D721Med (cell line): ENCODE data around the gene PAQR5.
"Not testable (repeated sequence)": the region's sequence is repeated elsewhere in the genome, so short reads cannot be mapped to it uniquely, and the experiment has no call there.

Source experiments
- DNase-seq: peaks from one replicate; pipeline ENCODE4 v3.0.0; 2011; ENCODE audit warnings: low spot score; ENCODE audit not compliant: insufficient read length
- FAIRE-seq: peaks from 2 replicates; lab custom pipeline; 2011; peaks lifted over from hg19 to GRCh38; lab: Jason Lieb, UNC
- TF ChIP-seq, protein P1 (sequence below): IDR thresholded peaks from 2 replicates; pipeline ENCODE4 v1.5.1; 2012; ENCODE audit warnings: mild to moderate bottlenecking, control low read depth; ENCODE audit not compliant: insufficient read depth; ENCODE audit errors: missing control alignments

The PAQR5 gene

DNA sequence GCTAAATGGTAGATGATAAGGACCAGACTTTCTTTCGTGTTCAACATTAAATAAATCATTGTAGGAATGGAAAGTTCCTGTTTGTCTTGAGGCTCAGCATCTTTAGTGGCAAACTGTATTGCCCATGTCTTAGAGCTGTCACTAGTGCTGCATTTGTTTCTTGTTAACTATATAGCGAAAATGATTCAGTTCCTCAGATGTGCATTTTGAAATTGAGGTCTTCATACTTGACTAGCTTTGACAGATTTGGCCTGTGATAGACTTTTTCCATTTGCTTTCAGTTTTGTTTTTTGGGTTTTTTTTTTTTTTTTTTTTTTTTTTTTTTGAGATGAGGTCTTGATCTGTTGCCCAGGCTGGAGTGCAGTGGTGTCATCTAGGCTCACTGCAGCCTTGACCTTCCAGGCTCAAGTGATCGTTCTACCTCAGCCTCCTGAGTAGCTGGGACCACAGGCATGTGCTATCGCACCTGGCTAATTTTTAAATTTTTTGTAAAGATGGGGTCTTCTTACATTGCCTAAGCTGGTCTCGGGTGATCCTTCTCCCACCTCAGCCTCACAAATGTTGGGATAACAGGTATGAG lies 144.4 kb downstream of the PAQR5 start:
- DNase-seq (no peak), FAIRE-seq (no peak)
- TF ChIP-seq, protein P1, sequence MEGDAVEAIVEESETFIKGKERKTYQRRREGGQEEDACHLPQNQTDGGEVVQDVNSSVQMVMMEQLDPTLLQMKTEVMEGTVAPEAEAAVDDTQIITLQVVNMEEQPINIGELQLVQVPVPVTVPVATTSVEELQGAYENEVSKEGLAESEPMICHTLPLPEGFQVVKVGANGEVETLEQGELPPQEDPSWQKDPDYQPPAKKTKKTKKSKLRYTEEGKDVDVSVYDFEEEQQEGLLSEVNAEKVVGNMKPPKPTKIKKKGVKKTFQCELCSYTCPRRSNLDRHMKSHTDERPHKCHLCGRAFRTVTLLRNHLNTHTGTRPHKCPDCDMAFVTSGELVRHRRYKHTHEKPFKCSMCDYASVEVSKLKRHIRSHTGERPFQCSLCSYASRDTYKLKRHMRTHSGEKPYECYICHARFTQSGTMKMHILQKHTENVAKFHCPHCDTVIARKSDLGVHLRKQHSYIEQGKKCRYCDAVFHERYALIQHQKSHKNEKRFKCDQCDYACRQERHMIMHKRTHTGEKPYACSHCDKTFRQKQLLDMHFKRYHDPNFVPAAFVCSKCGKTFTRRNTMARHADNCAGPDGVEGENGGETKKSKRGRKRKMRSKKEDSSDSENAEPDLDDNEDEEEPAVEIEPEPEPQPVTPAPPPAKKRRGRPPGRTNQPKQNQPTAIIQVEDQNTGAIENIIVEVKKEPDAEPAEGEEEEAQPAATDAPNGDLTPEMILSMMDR = no peak

DNA sequence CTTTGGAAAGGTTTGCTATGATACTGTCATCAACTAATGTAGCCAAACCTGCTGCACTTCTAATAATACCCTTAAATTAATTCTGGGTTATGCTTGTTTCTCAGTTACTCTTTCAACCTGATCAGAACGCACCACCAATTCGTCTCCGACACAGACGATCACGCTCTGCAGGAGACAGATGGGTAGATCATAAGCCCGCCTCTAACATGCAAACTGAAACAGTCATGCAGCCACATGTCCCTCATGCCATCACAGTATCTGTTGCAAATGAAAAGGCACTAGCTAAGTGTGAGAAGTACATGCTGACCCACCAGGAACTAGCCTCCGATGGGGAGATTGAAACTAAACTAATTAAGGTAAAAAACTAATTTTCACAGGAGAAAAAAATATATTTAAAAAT lies 146.0 kb downstream of the PAQR5 start:
- TF ChIP-seq, protein P1 = no peak
- FAIRE-seq (no peak), DNase-seq (no peak)

DNA sequence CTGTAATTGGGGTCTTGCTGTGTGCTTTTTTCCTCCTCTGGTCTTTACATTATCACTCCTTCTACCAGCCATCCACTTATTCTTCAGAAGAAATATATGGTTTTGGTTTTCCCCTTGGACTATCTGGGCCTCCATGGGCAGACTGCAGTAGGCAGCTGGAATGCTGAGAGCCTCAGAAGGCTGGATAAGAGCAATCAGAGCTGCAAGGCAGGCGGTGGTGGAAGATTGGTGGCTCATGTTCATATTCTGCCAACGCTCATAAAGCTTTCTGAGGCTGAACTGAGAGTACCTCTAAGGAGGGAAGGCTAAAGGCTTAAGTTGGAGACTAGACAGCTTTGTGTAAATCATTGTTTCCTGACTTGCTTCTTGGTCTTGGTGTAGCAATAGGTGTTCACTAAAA lies 148.2 kb downstream of the PAQR5 start:
- FAIRE-seq = no peak
- no peak for DNase-seq
- TF ChIP-seq, protein P1 = no peak

DNA sequence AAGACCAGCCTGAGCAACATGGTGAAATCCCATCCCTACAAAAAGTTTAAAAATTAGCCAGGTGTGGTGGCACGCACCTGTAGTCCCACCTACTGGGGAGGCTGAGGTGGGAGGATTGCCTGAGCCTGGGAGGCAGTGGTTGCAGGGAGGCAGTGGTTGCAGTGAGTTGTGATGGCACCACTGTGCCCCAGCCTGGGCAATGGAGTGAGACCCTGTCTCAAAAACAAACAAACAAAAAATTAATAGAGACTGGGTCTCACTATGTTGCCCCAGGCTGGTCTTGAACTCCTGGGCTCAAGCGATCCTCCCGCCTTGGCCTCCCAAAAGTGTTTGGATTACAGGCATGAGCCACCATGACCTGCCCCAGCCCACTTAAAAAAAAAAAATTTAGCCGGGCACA lies 151.5 kb downstream of the PAQR5 start:
- DNase-seq, FAIRE-seq: not testable (repeated sequence)

DNA sequence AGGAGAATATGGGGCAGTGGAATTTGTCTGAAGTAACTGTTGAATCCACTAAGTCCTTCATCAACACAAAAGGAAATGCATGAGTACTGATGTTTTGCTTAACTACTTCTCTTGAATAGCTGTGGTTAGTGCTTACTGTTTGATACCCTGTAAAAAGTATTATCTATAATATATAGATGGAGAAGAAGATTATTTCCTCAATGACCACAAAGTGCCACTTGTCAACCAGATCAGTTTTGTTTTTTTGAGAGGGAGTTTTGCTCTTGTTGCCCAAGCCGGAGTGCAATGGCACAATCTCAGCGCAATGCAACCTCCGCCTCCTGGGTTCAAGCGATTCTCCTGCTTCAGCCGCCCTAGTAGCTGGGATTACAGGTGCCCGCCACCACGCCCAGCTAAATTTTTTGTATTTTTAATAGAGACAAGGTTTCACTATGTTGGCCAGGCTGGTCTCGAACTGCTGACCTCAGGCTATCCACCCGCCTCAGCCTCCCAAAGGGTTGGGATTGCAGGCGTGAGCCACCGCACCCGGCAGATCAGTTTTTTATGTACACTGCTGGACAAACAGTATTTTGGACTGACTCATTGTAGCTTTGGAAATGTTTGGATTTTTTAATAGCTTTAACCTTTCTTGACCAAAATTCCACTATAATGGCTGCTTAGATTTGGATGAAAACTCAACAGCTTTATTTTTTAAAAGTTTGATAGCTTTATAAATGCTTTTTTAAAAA lies 152.4 kb downstream of the PAQR5 start:
- TF ChIP-seq, protein P1 = no peak
- DNase-seq (no peak), FAIRE-seq (no peak)

DNA sequence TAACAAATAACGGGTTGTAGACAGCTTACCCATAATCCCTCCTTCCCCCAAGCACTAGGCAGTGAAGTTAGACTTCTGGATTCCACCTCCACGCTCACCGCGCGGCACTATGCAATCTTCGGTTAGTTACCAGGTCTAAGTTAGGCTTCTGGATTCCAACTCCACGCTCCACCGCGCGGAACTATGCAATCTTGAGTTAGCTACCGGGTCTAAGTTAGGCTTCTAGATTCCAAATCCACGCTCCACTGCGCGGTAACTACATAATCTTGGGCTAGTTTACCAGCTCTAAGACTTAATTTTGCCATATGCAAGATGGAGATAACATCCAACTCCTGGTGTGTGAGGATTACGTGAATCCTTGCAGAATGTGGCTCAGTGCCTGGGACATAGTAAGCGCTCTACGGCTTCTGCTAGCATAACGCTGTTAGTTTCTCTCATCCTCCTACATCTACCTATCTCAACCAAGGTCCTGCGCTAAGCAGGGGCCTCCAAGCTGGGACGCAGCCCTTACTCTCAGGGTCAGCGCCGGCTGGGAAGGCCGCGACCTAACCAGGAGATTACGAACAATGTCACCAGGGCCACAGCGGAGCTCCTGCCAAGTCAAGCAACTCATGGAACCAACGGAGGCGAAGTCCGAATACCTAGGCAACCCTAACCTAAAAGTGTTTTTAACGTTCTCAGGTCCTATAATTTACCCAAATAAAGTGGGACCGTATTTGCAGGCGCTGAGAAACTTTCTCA lies 153.4 kb downstream of the PAQR5 start:
- no peak for FAIRE-seq
- TF ChIP-seq, protein P1 = no peak
- no peak for DNase-seq

DNA sequence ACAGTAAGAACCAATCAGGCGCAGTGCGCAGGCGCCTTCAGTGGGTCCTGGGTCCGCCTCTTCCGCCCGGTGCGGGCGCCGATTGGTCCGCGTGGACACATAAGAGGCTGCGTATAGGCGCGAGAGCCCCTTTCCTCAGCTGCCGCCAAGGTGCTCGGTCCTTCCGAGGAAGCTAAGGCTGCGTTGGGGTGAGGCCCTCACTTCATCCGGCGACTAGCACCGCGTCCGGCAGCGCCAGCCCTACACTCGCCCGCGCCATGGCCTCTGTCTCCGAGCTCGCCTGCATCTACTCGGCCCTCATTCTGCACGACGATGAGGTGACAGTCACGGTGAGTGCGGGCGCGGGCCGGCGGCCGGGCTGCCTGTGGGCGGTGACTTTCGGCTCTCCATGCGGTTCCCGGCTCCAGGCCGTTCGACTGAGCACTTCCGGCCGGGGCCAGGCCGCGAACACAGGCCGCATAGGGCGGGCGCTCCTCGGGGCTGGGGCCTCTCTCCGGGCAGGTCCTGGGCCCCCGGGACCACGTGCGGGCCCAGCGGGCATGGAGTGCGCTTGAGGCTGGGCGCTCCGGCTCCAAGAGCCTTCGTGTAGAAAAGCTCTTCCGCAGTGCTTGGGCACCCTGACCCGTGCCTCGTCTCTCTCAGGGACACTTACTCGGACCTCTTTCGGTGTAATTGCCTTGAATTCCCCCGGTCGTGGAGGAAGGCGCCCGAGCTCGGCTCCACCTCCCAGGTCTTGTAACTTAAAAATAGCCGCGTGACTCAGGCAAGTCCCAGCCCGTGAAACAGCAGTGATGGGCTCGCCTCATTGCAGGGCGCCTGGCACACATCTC lies 154.2 kb downstream of the PAQR5 start, which contains the start of gene RPLP1:
Gene RPLP1, plus strand, starts transcription at position 127 of the 830 bp plus-strand sequence. Its CDS starts 131 bp downstream, at position 258.
- DNase-seq = peak; percentile 65
- TF ChIP-seq, protein P1 = no peak
- FAIRE-seq = no peak
